Stomach (tissue), 4 donors: ENCODE results near the gene GIPC2.

Source experiments
- CTCF ChIP-seq, 7 experiments: fragments of 450-650 bp in 4 of 7; fragments of 200-600 bp in 3 of 7; sonication (generic) in 3 of 7; IDR thresholded peaks; one replicate each; pipeline ENCODE4 v1.5.1; 2016 to 2019; ENCODE audit warnings: antibody characterized with exemption in 7 of 7, control low read depth in 2 of 7, mild to moderate bottlenecking in 1 of 7
- EP300 ChIP-seq: sonication (generic); formaldehyde crosslinking; IDR thresholded peaks from one replicate; pipeline ENCODE4 v1.6.1; 2017; ENCODE audit warnings: antibody characterized with exemption
- POLR2A ChIP-seq, 4 donors: fragments of 450-650 bp; IDR thresholded peaks; one replicate each; pipeline ENCODE4 v1.6.1; 2016; ENCODE audit warnings: antibody characterized with exemption in 4 of 4, control low read depth in 2 of 4, mild to moderate bottlenecking in 1 of 4, moderate library complexity in 1 of 4

- TF ChIP-seq CTCF (IDR thresholded peaks at IDR 0.05) (no peak), EP300 (no peak), POLR2A (IDR thresholded peaks at IDR 0.05) (no peak)
Observed at GRCh38 chr1:78007677-78008341, 38.0 kb upstream of the GIPC2 start.
